ENCODE data around the gene RPE65. TPM values are rescaled to one million over a fixed set of nuclear protein-coding genes. Genes with fewer than 3 reads are reported as not detected.

The RPE65 gene
- total RNA-seq, 4 donors from 2014 or later, result not detected

GRCh38 chr1:68433395-68433794 is 16.4 kb downstream of the RPE65 start:
- no peaks in the 10 kb centered on the region for H3K9me3 ChIP-seq
- no peak overlapping the region for H3K4me3 ChIP-seq
- no peaks in the 10 kb centered on the region for H3K36me3 ChIP-seq
- no peaks in the 10 kb centered on the region for H3K4me1 ChIP-seq
- no peak for DNase-seq
- TF ChIP-seq CTCF (IDR thresholded peaks at IDR 0.05) (no peak), POLR2A (IDR thresholded peaks at IDR 0.05) (no peak)
- H3K27me3 ChIP-seq, result no peaks in the 10 kb centered on the region
- no peak overlapping the region for H3K27ac ChIP-seq

- no peak for DNase-seq
- Histone ChIP-seq H3K27me3 (no peaks in the 10 kb centered on the region), H3K36me3 (no peaks in the 10 kb centered on the region), H3K27ac (no peak overlapping the region), H3K4me1 (no peaks in the 10 kb centered on the region), H3K4me3 (no peak overlapping the region), H3K9me3 (no peaks in the 10 kb centered on the region)
- TF ChIP-seq POLR2A (IDR thresholded peaks at IDR 0.05) (no peak), CTCF (IDR thresholded peaks at IDR 0.05) (no peak)
These were observed 18.7 kb downstream of the RPE65 start for GRCh38 chr1:68431076-68431475.

DNA sequence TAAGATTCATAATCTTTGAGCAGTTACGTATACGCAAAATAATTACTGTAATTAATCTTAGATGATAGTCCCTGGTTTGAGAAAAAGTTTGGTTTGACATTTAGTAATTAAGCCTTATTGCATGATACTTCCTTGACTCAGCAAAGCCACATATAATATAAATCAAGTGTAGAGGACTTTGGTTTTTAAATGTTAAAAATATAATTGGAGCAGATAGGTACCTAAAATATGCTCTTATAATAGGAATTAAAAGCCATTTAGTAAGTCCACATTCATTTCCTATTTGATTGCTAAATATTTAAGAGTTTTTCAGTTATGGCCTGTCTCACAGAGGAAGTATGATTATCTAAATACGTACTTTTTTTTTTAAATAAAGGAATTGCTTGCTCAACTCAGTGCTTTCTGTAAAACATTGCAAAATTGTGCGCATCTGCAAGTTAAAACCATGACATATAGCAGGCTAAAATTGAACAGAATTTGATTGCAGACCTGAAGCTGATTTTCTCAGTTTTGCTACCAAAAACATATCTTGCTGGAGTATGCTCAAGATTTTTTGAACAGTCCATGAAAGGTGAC is 20.4 kb downstream of the RPE65 start:
- DNase-seq, result no peak
- Histone ChIP-seq H3K36me3 (no peaks in the 10 kb centered on the region), H3K27ac (no peak overlapping the region), H3K27me3 (no peaks in the 10 kb centered on the region), H3K4me1 (no peaks in the 10 kb centered on the region), H3K9me3 (no peaks in the 10 kb centered on the region), H3K4me3 (no peak overlapping the region)
- TF ChIP-seq CTCF (IDR thresholded peaks at IDR 0.05) (no peak), POLR2A (IDR thresholded peaks at IDR 0.05) (no peak)

GRCh38 chr1:68426594-68426993 is 23.2 kb downstream of the RPE65 start:
- Histone ChIP-seq H3K36me3 (no peaks in the 10 kb centered on the region), H3K27me3 (no peaks in the 10 kb centered on the region), H3K4me3 (no peak overlapping the region), H3K27ac (no peak overlapping the region), H3K9me3 (no peaks in the 10 kb centered on the region), H3K4me1 (no peaks in the 10 kb centered on the region)
- no peak for TF ChIP-seq POLR2A (IDR thresholded peaks at IDR 0.05)
- no peak for TF ChIP-seq CTCF (IDR thresholded peaks at IDR 0.05)
- DNase-seq, result no peak

DNA sequence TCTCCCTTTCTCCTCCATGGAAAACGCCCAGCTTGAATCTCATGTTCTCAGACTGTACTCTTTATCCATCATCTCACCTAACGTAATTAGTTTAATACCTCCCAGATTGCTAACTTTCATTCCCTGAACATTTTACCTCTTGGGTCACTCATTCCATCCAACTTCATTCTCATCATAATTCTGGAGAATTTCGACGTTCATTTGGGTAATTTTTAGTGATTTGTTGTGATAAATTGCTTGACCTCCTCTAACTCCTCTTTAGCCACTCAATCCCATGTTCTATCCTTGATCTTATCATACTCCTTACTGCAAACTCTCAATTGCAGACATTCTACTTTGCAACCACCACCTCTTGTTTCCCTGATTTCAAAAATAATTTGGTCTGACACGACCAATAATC is 28.4 kb downstream of the RPE65 start:
- TF ChIP-seq CTCF (IDR thresholded peaks at IDR 0.05), result no peak
- no peak for TF ChIP-seq POLR2A (IDR thresholded peaks at IDR 0.05)
- no peak for DNase-seq
- H3K27ac ChIP-seq, result no peak overlapping the region
- H3K27me3 ChIP-seq, result no peaks in the 10 kb centered on the region
- H3K36me3 ChIP-seq, result no peaks in the 10 kb centered on the region
- H3K4me3 ChIP-seq, result no peak overlapping the region
- no peaks in the 10 kb centered on the region for H3K4me1 ChIP-seq
- no peaks in the 10 kb centered on the region for H3K9me3 ChIP-seq

- TF ChIP-seq POLR2A (IDR thresholded peaks at IDR 0.05) (no peak), CTCF (IDR thresholded peaks at IDR 0.05) (no peak)
- H3K4me1 ChIP-seq, result no peaks in the 10 kb centered on the region
These were observed 40.3 kb downstream of the RPE65 start for GRCh38 chr1:68409426-68409825.

More at GRCh38 chr1:68409426-68409825, 40.3 kb downstream of the RPE65 start:
- no peak for DNase-seq
- Histone ChIP-seq H3K9me3 (no peaks in the 10 kb centered on the region), H3K4me3 (no peak overlapping the region), H3K27ac (no peak overlapping the region), H3K27me3 (no peaks in the 10 kb centered on the region), H3K36me3 (no peaks in the 10 kb centered on the region)
